OCI-LY1 (cell line): ENCODE measurements around the gene LPIN3.

Experiments used
- H2AFZ ChIP-seq: fragments of 200-600 bp; sonication (generic), shearing (Covaris generic); 2 replicates; pipeline ENCODE4 v1.6.0; 2014; ENCODE audit warnings: antibody characterized with exemption, mild to moderate bottlenecking, low read length
- H3F3A ChIP-seq: fragments of 200-600 bp; sonication (generic), shearing (Covaris generic); 2 replicates; pipeline ENCODE4 v1.6.0; 2014; ENCODE audit warnings: mild to moderate bottlenecking, antibody characterized with exemption, low read length, moderate library complexity; ENCODE audit not compliant: insufficient read depth
- H3K27ac ChIP-seq: fragments of 200-600 bp; sonication (generic); 2 replicates; pipeline ENCODE4 v1.5.1; 2014; ENCODE audit warnings: low read length, mixed run types, mild to moderate bottlenecking, low read depth; ENCODE audit not compliant: poor library complexity, severe bottlenecking
- H3K27me3 ChIP-seq: fragments of 200-600 bp; sonication (generic); 2 replicates; pipeline ENCODE4 v1.6.0; 2014; ENCODE audit warnings: antibody characterized with exemption, mild to moderate bottlenecking, low read length, moderate library complexity; ENCODE audit not compliant: insufficient read depth
- H3K36me3 ChIP-seq: fragments of 200-600 bp; sonication (generic); 2 replicates; pipeline ENCODE4 v1.6.1; 2014; ENCODE audit warnings: mild to moderate bottlenecking, antibody characterized with exemption, low read length, moderate library complexity, mixed read lengths; ENCODE audit not compliant: insufficient read depth
- H3K4me1 ChIP-seq: fragments of 200-600 bp; sonication (generic); 2 replicates; pipeline ENCODE4 v1.5.1; 2014; ENCODE audit warnings: mild to moderate bottlenecking, low read length, moderate library complexity; ENCODE audit not compliant: insufficient read depth, severe bottlenecking
- H3K4me2 ChIP-seq: fragments of 200-600 bp; sonication (generic), shearing (Covaris generic); 2 replicates; pipeline ENCODE4 v1.6.1; 2014; ENCODE audit warnings: low read length
- H3K4me3 ChIP-seq: fragments of 200-600 bp; sonication (generic); 2 replicates; pipeline ENCODE4 v1.5.1; 2014; ENCODE audit warnings: low read length, low read depth, mild to moderate bottlenecking, mixed read lengths; ENCODE audit not compliant: poor library complexity, severe bottlenecking
- H3K79me2 ChIP-seq: fragments of 200-600 bp; shearing (Covaris generic); 2 replicates; pipeline ENCODE4 v1.6.1; 2016; ENCODE audit warnings: mixed run types, low read length, mixed read lengths; ENCODE audit not compliant: insufficient read depth
- H3K9ac ChIP-seq: fragments of 200-600 bp; sonication (generic), shearing (Covaris generic); 2 replicates; pipeline ENCODE4 v1.6.1; 2014; ENCODE audit warnings: mild to moderate bottlenecking, low read length, mixed read lengths
- H3K9me2 ChIP-seq: fragments of 200-600 bp; sonication (generic), shearing (Covaris generic); 2 replicates; pipeline ENCODE4 v1.6.1; 2014; ENCODE audit warnings: low read depth, mild to moderate bottlenecking, low read length, mixed read lengths
- H3K9me3 ChIP-seq: fragments of 200-600 bp; shearing (Covaris generic); 2 replicates; pipeline ENCODE4 v1.6.1; 2014; ENCODE audit warnings: low read length, mixed read lengths
- H4K20me1 ChIP-seq: fragments of 200-600 bp; sonication (generic), shearing (Covaris generic); 2 replicates; pipeline ENCODE4 v1.6.0; 2016; ENCODE audit warnings: mild to moderate bottlenecking, low read length; ENCODE audit not compliant: insufficient read depth
- EZH2 ChIP-seq: fragments of 200-600 bp; sonication (generic), shearing (Covaris generic); IDR thresholded peaks from 2 replicates; pipeline ENCODE4 v1.8.0; 2017; ENCODE audit warnings: borderline replicate concordance, mixed run types, mild to moderate bottlenecking, antibody characterized with exemption, low read length, moderate library complexity, mixed read lengths
- TF ChIP-seq, protein P1 (sequence below): fragments of 200-600 bp; sonication (generic), shearing (Covaris generic); IDR thresholded peaks from 2 replicates; pipeline ENCODE4 v1.5.1; 2017; ENCODE audit warnings: mild to moderate bottlenecking, antibody characterized with exemption, low read length, moderate library complexity, mixed read lengths

LPIN3 gene

DNA sequence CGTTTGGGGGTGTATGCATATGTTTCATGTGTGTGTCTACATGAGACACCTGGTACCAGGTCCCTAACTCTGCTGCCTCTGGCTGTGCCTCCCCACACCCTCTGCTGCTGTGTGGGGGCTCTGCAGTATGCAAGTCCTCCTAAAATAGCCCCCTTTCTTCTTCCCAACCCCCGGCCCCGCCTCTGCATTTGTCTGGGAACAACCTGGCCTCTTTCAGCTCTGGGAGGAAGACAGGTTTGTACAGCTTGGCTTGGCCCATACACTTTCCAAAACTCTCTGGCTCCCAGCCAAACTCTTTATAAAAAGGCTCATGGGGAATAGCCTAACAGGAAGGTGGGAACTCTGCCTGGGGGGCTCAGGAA lies 53.1 kb downstream of the LPIN3 start:
- Histone ChIP-seq H3K9ac (no peak overlapping the region), H3K27ac (no peak overlapping the region)

DNA sequence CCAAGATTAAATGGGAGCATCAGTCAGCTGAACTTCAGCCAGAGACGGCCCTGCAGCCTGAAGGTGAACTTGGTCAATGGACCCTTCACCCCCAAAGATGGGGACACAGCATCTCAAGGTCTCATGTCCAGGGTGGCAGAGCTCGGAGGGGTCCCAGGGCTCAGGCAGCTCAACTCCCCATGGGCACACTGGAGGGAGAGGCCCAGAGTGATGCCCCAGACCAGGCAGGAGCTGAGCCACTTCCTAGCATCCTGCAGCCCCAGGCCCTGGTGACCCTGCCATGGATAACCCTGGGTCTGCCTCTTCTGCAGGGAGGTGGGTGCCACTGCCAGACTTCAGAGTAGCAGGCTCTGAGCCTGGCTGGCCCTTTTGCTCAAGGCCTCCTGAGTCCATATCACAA lies 53.5 kb downstream of the LPIN3 start:
- TF ChIP-seq, protein P1, sequence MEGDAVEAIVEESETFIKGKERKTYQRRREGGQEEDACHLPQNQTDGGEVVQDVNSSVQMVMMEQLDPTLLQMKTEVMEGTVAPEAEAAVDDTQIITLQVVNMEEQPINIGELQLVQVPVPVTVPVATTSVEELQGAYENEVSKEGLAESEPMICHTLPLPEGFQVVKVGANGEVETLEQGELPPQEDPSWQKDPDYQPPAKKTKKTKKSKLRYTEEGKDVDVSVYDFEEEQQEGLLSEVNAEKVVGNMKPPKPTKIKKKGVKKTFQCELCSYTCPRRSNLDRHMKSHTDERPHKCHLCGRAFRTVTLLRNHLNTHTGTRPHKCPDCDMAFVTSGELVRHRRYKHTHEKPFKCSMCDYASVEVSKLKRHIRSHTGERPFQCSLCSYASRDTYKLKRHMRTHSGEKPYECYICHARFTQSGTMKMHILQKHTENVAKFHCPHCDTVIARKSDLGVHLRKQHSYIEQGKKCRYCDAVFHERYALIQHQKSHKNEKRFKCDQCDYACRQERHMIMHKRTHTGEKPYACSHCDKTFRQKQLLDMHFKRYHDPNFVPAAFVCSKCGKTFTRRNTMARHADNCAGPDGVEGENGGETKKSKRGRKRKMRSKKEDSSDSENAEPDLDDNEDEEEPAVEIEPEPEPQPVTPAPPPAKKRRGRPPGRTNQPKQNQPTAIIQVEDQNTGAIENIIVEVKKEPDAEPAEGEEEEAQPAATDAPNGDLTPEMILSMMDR: no peak
- no peak for TF ChIP-seq EZH2
- Histone ChIP-seq H3K4me1 (no peaks in the 10 kb centered on the region), H3K27ac (no peak overlapping the region), H3K79me2 (no peaks in the 10 kb centered on the region), H3K4me3 (no peak overlapping the region), H3K9ac (no peak overlapping the region), H2AFZ (no peak overlapping the region), H3K9me3 (no peaks in the 10 kb centered on the region), H3K4me2 (no peak overlapping the region), H3K27me3 (no peaks in the 10 kb centered on the region), H3K36me3 (no peaks in the 10 kb centered on the region), H4K20me1 (no peaks in the 10 kb centered on the region), H3F3A (no peaks in the 10 kb centered on the region), H3K9me2 (no peaks in the 10 kb centered on the region)

More for the DNA sequence above, 53.1 kb downstream of the LPIN3 start:
- no peak overlapping the region for H2AFZ ChIP-seq
- H3K4me3 ChIP-seq: no peak overlapping the region
- H3K9me3 ChIP-seq: no peaks in the 10 kb centered on the region
- no peak overlapping the region for H3K4me2 ChIP-seq
- no peaks in the 10 kb centered on the region for H3K27me3 ChIP-seq
- no peaks in the 10 kb centered on the region for H3K9me2 ChIP-seq
- no peaks in the 10 kb centered on the region for H3K79me2 ChIP-seq
- H4K20me1 ChIP-seq: no peaks in the 10 kb centered on the region
- no peak for TF ChIP-seq EZH2
- TF ChIP-seq, protein P1: no peak
- H3K36me3 ChIP-seq: no peaks in the 10 kb centered on the region
- H3K4me1 ChIP-seq: no peaks in the 10 kb centered on the region
- H3F3A ChIP-seq: no peaks in the 10 kb centered on the region

DNA sequence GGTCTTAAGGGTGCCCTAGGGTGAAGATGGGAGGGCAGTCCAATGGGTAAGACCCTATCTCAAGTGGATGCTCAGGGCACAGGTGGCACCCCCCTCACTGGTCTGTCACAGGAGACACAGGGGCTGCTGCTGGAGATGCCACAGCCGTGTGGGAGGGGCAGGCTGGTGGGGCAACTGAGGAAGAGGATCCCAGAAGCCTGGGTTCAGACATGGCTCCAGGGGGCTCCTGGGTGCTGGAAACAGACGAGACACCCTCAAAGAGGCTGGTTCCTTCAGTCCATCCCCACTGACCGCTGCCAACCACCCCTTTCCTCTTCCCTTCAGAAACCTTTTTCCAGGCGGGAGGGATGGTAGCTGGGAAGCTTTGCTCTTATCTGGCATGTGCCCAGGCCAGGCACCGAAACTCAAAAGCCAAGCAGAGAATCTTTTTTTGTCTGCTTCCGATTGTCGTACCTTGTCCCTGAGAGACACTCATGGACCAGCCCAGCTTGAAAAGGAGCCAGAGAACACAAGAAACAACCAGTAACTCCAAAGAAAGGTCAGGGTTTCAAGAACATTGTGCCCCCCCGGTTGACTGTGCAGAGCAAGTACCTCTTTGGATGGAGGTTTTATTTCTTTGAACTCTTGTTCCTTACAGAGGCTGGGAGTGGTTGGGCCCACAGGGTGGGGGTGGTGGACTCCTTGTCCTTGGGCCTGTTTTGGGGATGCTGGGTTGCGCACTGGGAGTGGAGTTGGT lies 54.5 kb downstream of the LPIN3 start:
- Histone ChIP-seq H3K9me2 (no peaks in the 10 kb centered on the region), H3K9me3 (no peaks in the 10 kb centered on the region), H3K4me2 (no peak overlapping the region), H3K27me3 (no peaks in the 10 kb centered on the region), H4K20me1 (no peaks in the 10 kb centered on the region), H3K36me3 (no peaks in the 10 kb centered on the region), H3K79me2 (no peaks in the 10 kb centered on the region), H3K4me3 (no peak overlapping the region), H3K9ac (no peak overlapping the region), H2AFZ (no peak overlapping the region), H3F3A (no peaks in the 10 kb centered on the region), H3K27ac (no peak overlapping the region), H3K4me1 (no peaks in the 10 kb centered on the region)
- no peak for TF ChIP-seq EZH2
- TF ChIP-seq, protein P1: no peak
